ENCODE results near the gene RPL18A.

- TF ChIP-seq, protein P1, sequence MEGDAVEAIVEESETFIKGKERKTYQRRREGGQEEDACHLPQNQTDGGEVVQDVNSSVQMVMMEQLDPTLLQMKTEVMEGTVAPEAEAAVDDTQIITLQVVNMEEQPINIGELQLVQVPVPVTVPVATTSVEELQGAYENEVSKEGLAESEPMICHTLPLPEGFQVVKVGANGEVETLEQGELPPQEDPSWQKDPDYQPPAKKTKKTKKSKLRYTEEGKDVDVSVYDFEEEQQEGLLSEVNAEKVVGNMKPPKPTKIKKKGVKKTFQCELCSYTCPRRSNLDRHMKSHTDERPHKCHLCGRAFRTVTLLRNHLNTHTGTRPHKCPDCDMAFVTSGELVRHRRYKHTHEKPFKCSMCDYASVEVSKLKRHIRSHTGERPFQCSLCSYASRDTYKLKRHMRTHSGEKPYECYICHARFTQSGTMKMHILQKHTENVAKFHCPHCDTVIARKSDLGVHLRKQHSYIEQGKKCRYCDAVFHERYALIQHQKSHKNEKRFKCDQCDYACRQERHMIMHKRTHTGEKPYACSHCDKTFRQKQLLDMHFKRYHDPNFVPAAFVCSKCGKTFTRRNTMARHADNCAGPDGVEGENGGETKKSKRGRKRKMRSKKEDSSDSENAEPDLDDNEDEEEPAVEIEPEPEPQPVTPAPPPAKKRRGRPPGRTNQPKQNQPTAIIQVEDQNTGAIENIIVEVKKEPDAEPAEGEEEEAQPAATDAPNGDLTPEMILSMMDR (IDR thresholded peaks at IDR 0.05; ENCODE audit: insufficient read depth, low read depth, low read length), result no peak
- TF ChIP-seq EZH2 (IDR thresholded peaks at IDR 0.05; ENCODE audit: insufficient read depth, low read length), result no peak
Measured at GRCh38 chr19:17909003-17909732, 49.5 kb downstream of the RPL18A start.

All from astrocyte (in vitro differentiated cells and primary cell).